GM19239 (cell line): ENCODE results near the gene DPPA5.
A peak's percentile ranks its signal among the peaks of the same experiment; 100 is the strongest.
"Not testable (repeated sequence)": the region's sequence is repeated elsewhere in the genome, so short reads cannot be mapped to it uniquely, and the experiment has no call there.

ENCODE experiments used
- DNase-seq: peaks from one replicate; pipeline ENCODE4 v3.0.0; 2011; ENCODE audit warnings: low spot score; ENCODE audit not compliant: insufficient read length
- FAIRE-seq: peaks from 2 replicates; lab custom pipeline; 2011; peaks lifted over from hg19 to GRCh38; lab: Jason Lieb, UNC

The DPPA5 gene, protein sequence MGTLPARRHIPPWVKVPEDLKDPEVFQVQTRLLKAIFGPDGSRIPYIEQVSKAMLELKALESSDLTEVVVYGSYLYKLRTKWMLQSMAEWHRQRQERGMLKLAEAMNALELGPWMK

DNA sequence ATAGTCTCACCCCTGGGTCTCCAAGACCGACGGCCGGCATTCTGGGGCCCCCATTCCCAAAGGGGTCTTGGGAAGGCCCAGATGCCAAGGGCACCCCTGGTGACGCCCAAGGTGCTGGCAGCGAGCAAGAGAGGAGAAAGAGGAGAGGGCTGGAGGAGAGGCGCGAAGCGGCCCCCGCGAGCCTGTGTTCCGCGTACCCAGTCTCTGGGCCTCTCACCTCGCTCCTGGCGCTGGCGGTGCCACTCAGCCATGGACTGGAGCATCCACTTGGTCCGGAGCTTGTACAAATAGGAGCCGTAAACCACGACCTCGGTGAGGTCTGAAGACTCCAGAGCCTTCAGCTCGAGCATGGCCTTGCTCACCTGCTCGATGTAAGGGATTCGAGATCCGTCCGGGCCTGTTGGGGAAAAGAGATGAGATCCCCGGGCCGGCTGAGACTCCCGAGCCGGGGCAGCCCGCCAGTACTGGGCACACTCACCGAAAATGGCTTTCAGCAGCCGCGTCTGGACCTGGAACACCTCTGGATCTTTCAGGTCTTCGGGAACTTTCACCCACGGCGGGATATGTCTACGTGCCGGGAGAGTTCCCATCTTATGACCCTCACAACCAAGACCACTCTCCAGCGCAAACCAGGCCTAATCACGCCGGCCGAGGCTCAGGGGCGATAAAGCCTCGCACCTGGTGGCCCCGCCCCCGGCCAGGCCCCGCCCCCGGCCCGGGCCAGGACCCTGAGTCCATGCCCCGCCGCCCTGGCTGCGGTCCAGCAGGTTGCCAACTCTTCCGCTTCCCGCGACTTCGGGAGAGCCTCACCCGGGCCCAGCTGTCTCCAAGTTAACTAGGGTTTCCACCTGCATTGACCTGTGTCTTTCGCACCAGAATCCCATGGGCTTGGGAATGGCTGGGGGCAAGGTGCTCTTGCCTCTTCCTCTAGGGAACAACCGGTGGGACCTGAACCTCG, at the start of gene DPPA5:
TSS of gene DPPA5 (minus strand) at position 641 of the 958 bp plus-strand sequence. CDS start at position 590, 51 bp downstream.
- FAIRE-seq (no peak), DNase-seq (no peak)

DNA sequence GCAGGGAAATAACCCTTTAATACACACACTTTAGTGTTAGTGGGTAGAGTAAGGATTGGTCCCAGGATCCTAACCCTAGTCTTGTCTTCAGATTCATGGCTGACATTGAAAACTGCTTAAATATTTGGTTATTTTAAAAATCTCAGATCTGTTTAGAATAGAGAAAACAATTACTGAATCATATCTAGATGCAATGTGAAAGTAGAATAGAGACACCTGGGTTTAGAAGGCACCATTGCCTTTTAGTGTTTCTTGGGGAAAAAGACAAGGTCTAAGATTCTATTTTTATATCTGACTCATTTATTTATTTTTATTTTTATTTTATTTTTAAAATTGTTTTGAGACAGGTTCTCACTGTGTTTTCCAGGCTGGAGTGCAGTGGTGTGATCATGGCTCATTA, 46.6 kb upstream of the DPPA5 start:
- FAIRE-seq (no peak), DNase-seq (no peak)

DNA sequence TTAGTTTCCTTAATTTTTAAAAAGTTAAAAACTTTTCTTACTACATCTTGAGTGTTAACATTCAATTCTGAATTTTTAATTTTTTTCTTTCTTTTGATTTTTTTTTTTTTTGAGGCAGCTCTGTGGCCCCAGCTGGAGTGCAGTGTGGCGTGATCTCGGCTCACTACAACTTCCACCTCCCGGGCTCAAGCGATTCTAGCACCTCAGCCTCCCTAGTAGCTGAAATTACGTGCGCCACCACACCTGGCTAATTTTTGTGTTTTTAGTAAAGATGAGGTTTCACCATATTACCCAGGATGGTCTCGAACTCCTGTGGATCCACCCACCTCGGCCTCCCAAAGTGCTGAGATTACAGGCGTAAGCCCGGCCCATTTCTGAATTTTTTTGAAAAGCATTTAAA, 41.8 kb upstream of the DPPA5 start:
- FAIRE-seq (no peak), DNase-seq (no peak)

DNA sequence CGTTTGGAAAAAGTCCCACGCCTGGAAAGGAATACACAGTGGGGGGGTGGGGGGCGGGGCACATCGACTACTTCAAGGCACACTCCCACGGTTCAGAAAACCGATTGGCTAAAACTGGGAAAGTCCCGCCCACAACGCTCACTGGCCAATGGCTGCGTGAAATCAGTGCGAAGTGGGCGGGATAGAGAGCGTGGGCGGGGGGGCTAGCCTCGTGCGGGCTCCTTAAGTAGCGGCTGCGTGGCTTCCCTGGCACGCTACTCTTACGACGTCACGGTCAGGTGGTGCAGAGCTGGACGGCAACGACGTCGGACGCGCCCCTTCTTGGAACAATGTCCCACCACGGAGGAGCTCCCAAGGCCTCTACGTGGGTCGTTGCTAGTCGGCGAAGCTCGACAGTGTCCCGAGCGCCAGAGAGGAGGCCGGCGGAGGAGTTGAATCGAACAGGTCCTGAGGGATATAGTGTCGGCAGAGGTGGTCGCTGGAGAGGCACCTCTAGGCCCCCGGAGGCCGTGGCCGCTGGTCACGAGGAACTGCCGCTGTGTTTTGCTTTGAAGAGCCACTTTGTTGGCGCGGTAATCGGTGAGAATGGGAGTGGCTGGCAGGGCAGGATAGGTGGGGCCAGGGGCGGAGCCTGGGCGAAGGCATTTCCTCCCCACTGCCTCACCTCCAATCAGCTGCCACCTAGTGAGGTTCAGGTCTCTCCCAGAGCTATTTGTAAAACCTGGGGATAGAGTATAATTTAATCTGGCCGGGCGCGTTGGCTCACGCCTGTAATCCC, 40.7 kb upstream of the DPPA5 start, which contains the start of gene DDX43:
TSS of gene DDX43 (plus strand) at position 252 of the 778 bp plus-strand sequence. CDS start at position 330, 78 bp downstream.
- no peak for DNase-seq
- no peak for FAIRE-seq

DNA sequence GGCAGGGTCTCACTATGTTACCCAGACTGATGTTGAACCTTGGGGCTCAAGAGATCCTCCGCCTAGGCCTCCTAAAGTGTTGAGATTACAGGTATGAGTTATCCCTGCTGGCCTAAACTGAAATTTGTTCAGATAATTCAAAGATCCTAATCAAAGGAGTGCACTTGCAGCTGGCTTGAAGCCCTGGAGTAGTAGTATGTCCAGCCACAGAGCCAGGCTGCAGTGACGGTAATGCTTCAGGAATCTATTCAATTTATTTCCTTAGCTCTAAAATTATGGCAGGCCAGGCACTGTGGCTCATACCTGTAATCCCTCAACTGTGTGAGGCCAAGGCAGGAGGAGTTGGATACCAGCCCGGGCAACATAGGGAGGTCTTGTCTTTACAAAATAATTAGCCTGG, 39.2 kb upstream of the DPPA5 start:
- FAIRE-seq: no peak
- no peak for DNase-seq

DNA sequence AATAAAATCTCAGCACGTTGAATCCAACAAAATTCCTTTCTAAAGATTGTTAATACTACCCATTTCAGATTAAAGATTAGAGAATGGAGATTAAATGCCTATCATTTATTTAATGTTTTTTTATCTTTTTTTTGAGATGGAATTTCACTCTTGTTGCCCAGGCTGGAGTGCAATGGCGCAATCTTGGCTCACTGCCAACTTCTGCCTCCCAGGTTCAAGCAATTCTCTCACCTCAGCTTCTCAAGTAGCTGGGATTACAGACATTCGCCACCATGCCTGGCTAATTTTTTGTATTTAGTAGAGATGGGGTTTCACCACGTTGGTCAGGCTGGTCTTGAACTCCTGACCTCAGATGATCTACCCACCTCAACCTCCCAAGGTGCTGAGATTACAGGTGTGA, 38.1 kb upstream of the DPPA5 start:
- not testable (repeated sequence) for FAIRE-seq, DNase-seq

DNA sequence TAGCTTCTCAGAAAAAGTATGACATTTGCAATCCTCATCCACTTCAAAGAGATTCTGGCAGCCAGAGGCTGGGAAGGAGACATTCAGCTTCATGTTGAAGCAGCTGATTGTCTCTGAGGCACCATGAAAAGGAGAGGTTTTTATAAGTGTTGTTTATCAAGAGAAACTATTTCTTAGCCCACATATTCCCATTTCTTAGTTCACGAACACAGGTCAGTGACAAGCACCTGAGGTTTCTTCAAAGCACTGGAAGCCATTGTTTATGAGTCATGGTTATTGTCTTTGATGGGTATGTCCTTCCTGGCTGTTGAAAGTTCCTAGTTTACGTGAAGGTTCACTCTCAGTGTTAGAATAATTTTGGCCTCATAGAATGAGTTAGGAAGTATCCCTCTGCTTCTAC, 37.6 kb upstream of the DPPA5 start:
- FAIRE-seq (no peak), DNase-seq (no peak)

DNA sequence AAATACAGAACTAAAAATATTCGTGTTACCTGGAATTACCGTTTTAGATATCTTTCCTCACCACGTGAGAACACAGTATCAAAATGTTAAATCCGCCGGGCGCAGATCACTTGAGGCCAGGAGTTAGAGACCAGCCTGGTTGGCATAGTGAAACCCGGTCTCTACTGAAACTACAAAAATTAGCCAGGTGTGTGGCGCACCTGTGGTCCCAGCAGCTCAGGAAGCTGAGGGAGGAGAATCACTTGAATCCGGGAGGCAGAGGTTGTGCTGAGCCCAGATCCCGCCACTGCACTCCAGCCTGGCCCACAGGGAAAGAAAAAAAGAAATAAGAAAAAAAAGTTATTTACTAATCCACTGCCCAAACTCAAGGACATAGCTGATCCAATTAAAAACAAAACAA, 35.8 kb upstream of the DPPA5 start:
- no peak for FAIRE-seq
- no peak for DNase-seq

DNA sequence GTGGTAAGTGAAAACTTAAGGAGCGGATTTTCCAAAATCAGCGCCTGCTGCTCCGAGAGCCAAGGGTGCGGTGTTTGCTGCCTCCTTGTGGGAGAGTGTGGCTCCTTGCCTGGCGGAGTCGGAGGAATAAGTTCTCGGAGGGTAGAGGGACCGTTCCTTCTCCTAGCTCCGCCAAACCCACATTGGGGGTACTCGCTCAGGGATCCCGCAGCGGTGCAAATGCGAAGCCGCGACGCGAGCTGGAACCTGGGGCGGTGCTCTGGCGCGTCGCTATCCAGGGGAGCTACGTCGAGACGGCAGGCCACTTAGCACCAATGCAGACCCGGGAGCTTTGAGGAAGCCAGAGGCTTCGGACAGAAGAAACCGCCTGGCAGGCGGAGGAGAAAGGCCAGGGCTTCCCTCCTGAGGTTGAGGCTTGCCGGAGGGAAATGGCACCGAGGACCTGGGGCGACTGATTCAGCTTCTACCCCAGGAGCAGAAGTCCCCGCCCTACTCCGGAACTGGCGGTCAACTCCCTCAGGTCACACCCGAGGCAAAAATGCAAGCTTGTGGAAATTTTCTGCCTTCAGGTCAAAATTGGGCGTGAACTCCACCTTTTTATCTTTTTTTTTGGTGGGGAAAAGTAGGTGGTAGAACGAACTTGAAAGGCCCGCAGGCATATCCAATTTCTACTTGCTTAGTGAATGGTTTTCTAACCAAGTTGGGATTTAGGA, 34.9 kb upstream of the DPPA5 start:
- peak; percentile 83 for FAIRE-seq

DNA sequence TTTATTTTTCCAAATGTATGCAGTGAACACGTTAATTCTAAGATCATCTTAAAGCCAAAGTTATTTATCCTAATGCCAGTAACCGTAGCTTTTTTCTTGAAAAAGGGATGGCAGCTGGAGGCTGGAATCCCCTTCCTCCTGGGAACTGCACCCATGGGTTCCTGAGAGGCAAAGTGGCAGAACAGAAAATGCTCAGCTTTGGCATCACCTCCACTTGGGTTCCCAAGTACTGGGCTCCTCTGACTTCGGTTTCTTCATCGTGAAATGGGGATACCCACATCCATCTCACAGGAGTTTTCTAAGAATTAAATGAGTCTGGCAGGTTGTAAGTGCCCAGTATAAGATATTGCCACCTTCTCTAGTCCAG, 34.3 kb upstream of the DPPA5 start:
- FAIRE-seq (no peak), DNase-seq (no peak)

More for the DNA sequence above, 34.9 kb upstream of the DPPA5 start:
- DNase-seq: peak; percentile 64

DNA sequence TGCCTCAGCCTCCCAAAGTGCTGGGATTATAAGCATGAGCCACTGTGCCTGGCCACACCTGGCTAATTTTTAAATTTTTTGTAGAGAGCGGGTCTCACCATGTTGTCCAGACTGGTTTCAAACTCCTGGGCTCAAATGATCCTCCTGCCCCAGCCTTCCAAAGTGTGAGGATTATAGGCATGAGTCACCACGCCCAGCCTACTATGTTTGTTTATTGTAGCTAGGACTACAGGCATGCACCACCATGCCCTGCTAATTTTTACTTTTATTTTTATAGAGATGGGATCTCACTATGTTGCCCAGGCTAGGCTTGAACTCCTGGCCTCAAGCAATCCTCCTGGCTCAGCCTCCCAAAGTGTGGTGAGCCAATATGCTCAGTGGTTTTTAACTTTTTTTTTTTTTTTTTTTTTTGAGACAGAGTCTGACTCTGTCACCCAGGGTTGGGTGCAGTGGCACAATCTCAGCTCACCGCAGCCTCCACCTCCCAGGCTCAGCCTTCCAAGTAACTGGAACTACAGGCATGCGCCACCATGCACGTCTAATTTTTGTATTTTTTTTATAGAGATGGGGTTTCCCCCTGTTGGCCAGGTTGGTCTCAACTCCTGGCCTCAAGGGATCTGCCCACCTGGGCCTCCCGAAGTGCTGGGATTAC, 28.5 kb upstream of the DPPA5 start:
- FAIRE-seq: no peak

DNA sequence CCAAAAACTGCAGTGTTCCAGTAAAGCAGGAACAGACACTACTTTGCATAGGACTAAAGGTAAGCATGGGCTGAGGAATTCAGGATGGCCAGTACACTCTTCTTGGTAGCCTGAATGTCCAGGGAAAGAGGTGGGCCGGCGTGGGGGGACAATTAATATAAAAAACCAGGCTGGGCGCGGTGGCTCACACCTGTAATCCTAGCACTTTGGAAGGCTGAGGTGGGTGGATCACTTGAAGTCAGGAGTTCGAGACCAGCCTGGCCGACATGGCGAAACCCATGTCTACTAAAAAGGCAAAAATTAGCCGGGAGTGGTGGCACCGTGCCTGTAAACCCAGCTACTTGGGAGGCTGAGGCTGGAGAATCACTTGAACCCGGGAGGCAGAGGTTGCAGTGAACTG, 27.5 kb upstream of the DPPA5 start:
- not testable (repeated sequence) for DNase-seq, FAIRE-seq

More for the DNA sequence above, 28.5 kb upstream of the DPPA5 start:
- DNase-seq: no peak

DNA sequence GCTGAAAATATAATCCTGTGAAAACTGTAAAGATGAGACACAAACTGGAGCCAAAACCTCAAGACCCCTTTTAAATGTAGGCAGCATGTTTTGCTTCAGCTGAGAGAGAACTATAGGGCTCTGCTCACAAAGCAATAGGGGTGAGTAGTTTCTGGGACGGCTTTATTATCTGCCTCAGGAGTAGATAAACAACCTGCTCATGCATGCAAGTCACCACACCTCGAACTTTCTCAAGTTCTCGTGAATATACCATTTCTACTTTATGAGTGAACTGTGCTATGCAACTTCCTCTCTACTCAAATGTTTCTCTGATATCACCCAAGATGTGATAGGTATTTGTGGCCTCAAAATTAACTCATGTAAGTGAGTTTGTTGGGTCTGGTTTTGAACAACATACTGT, 23.1 kb upstream of the DPPA5 start:
- FAIRE-seq (no peak), DNase-seq (no peak)

DNA sequence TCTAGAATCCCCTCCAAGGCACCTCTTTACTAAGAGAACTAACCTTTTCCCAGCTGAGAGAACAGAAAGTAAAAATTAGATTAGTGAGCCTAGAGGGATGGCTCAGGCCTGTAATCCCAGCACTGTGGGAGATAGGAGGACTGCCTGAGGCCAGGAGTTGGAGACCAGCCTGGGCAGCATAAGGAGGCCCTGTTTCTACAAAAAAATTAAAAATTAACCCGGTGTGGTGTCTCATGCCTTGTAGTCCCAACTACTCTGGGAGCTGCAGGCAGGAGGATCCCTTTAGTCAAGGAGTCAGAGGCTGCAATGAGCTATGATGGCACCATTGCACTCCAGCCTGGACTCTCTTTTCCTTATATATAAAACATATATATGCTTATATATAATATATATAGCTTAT, 21.1 kb upstream of the DPPA5 start:
- DNase-seq: no peak
- FAIRE-seq: no peak

DNA sequence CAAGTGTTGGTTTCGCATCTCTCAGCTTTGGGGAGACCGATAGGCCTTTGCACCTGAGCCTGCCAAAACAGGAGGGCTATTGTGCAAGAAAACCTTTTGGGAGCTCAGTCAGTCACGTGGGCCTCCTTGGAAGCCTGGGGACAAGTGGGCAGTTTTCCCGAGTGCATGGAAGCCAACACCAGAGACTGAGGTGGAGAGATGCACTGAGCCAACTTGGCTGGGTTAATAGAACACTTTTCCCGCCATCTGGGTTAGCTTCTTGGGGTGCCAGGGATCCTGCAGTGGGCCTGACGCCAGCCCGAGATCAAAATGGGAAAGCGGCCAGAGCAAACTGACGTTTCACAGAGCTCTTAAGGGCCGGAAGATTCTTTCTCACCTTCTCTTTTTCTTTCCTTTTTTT, 18.4 kb upstream of the DPPA5 start:
- FAIRE-seq: no peak

DNA sequence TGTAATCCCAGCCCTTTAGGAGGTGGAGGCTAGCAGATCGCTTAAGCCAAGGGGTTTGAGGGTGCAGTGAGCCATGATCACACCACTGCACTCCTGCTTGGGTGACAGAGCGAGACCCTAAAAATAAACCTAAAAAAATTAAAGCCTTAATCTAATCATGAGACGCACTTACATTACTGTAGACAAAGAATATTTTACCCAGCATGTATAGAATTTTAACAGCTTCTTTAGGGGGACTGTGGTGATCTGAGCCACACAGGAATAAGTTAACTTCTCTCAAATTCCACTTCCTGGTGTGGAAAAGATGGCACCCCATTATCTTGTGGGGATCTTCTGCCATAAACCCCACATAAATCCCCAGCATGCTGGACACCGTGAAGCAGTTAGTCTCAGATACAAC, 17.9 kb upstream of the DPPA5 start:
- FAIRE-seq (no peak), DNase-seq (no peak)

More for the DNA sequence above, 18.4 kb upstream of the DPPA5 start:
- no peak for DNase-seq

DNA sequence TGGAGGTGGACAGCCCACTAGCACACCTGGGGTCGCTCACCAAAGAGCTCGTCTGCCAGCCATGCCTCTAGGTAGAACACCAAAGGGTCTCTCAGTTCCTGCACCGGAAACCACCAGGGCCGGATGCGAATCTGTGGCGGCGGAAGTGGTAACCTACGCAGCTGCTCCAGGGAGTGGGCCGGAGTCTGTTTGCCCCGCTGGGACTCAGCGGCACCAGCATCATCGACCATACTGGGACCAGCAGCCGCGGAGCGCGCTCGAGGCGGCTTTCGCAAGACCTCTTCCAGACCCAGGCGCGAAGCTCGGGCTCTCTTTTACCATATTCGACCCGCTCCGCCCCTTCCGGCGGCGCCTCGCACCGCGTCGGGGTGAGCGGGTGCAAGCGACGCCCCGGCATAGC, 15.5 kb upstream of the DPPA5 start, which contains the start of gene OOEP:
TSS of gene OOEP (minus strand) at position 335 of the 400 bp plus-strand sequence. CDS start at position 230, 105 bp downstream.
- no peak for FAIRE-seq

DNA sequence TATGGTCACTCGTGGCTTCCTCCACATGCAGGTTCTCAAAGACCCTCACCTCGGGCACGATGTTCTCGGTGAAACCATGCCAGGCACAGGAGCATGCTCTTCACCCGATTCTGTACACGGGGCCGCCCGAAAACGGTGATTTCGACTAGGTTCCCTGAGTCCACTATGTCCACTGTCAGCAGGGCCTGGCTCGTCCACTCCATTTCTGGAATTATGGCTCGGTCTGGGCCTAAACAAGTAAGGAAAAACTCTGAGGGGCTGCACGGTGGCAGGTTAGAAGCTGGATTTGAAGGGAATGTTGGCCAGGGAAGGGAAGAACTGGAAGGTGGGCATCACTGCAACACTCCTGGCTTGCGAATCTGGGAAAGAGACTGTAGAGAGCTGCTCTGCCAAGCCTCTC, 15.1 kb upstream of the DPPA5 start:
- DNase-seq (no peak), FAIRE-seq (no peak)

More for the DNA sequence above, 15.5 kb upstream of the DPPA5 start, which contains the start of gene OOEP:
- DNase-seq: no peak

DNA sequence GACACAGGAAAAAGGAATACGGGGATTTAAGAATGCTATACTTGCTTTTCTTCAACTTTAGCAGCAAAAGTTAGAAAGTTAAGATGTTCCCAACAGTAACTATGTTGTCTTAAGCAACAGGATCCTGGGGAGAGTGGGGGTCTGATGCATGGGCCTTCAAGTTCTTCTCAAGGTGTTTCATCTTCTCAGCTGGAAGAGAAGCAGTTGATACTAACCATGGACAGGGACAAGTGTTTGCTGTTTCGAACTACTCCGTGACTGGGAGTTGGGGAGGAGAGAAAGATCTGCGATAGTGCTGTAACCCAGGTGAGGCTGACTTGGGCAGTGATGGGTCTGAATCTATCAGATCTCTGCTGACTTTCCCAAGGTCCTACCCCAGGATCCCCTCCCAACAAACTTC, 14.6 kb upstream of the DPPA5 start:
- no peak for DNase-seq
- FAIRE-seq: no peak
